ENCODE data around the gene RAB11FIP4.
A peak's percentile ranks its signal among the peaks of the same experiment; 100 is the strongest.

RAB11FIP4 gene

GRCh38 chr17:31508288-31509094 is 117.0 kb downstream of the RAB11FIP4 start:
- no peak for DNase-seq

- DNase-seq, result no peak
Observed at GRCh38 chr17:31509095-31509804, 117.8 kb downstream of the RAB11FIP4 start.

GRCh38 chr17:31509805-31510177 is 118.3 kb downstream of the RAB11FIP4 start:
- DNase-seq, result no peak

GRCh38 chr17:31510308-31511194 is 119.1 kb downstream of the RAB11FIP4 start:
- DNase-seq, result no peak

GRCh38 chr17:31511195-31511578 is 119.7 kb downstream of the RAB11FIP4 start:
- DNase-seq, result no peak

- DNase-seq, result no peak
Observed at GRCh38 chr17:31511580-31511979, 120.1 kb downstream of the RAB11FIP4 start.

GRCh38 chr17:31512104-31512740 is 120.7 kb downstream of the RAB11FIP4 start:
- DNase-seq, result no peak

GRCh38 chr17:31512796-31513195 is 121.3 kb downstream of the RAB11FIP4 start:
- no peak for DNase-seq

- DNase-seq, result no peak
Observed at GRCh38 chr17:31513731-31514427, 122.4 kb downstream of the RAB11FIP4 start.

- DNase-seq, result no peak
Observed at GRCh38 chr17:31515267-31515666, 123.8 kb downstream of the RAB11FIP4 start.

- no peak for DNase-seq
Observed at GRCh38 chr17:31517524-31517923, 126.0 kb downstream of the RAB11FIP4 start.

GRCh38 chr17:31518478-31518877 is 127.0 kb downstream of the RAB11FIP4 start:
- no peak for DNase-seq

- DNase-seq, result no peak
Observed at GRCh38 chr17:31521632-31522283, 130.3 kb downstream of the RAB11FIP4 start.

GRCh38 chr17:31522284-31522931 is 130.9 kb downstream of the RAB11FIP4 start:
- DNase-seq, result no peak

- DNase-seq, result no peak
Observed at GRCh38 chr17:31522987-31523495, 131.6 kb downstream of the RAB11FIP4 start.

GRCh38 chr17:31523862-31524730 is 132.6 kb downstream of the RAB11FIP4 start:
- no peak for DNase-seq

GRCh38 chr17:31524926-31525800 is 133.7 kb downstream of the RAB11FIP4 start:
- peak; percentile 90 for DNase-seq

GRCh38 chr17:31525801-31526549 is 134.5 kb downstream of the RAB11FIP4 start:
- DNase-seq, result no peak

Measured in fibroblast of skin of abdomen (primary cell).